RKO (cell line): ENCODE data around the gene MMP10.
"Not testable (repeated sequence)": the region's sequence is repeated elsewhere in the genome, so short reads cannot be mapped to it uniquely, and the experiment has no call there.

Source experiments
- DNase-seq: peaks from one replicate; pipeline ENCODE4 v3.0.0-alpha.2; 2016; ENCODE audit warnings: low spot score

Gene MMP10

DNA sequence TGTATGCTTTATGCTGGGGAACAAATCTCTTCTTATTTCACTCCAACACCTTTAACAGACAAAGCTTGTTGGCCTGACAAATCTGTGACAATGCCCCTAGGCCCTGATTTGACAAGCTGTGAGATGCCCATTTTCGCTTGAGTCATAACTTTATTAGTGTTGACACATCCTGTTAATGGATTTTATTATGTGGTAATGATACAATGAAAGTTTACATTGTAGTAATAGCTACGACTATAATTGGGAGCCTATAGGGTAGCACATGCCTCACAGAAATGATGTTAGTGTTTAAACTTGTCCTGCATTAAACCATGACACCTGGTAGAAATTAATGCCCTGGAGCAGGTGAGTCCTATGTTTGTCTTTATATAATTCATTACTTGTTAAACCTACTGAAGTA lies 3.3 kb upstream of the MMP10 start:
- DNase-seq, result no peak

DNA sequence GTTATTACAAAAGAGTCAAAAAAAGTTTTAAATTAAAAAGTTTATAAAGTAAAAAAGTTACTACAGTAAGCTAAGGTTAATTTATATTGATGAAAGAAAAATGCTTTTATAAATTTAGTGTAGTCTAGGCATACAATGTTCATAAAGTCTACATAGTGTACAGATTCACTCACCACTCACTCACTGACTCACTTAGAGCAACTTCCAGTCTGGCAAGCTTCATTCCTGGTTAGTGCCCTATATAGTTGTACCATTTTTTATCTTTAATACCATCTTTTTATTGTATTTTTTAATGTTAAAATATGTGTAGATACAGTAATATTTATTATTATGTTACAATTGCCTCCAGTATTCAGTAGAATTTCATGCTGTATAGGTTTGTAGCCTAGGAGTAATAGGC lies 2.6 kb upstream of the MMP10 start:
- peak; percentile 17 for DNase-seq

DNA sequence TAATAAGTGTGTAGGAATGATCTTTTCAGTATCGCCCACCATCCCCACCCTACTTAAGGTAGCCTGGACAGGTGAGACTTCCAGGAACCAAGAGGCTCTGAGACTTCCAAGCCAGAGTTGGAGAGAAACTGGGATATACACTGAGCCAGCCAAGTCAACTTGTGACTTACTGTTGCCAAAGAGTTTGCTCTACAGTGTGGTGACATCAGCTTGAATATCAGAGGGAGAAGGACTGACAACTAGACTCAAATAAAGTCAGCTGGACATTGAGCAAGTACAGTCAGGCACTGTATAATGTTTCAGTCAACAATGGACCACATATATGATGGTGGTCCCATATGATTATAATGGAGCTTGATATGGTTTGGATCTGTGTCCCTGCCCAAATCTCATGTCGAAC lies 1.2 kb upstream of the MMP10 start:
- no peak for DNase-seq

DNA sequence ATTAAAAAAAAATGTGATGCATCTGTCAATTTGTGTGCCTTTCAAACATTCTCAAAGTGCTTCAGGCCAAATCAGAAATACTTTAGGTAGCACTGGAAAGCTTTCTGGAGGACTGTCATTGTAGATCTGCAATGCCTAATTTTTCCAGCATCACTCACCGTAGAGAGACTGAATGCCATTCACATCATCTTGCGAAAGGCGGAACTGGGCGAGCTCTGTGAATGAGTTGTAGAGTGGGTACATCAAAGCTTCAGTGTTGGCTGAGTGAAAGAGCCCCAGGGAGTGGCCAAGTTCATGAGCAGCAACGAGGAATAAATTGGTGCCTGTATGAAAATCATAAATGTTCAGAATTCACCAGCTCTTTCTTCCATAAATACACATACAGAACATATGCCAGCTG lies 4.0 kb downstream of the MMP10 start:
- DNase-seq, result no peak

DNA sequence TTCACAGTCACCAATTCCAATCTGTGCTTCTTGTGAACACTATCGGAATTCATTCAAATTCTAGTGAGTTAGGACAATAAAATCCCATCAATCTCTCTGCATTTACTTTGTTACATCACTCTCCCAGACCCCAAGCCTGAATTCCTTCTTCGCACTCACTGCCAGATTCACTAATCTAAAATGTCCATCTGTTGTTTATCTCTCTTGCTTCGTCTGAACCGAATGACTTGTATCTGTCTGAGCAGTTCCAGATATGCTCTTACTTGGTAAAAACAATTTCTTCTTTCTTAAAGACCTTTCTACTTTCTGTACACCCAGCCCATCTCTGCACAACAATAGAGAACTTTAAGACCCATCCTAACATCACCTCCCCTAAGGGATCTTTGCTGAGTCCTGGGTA lies 7.0 kb downstream of the MMP10 start:
- no peak for DNase-seq

DNA sequence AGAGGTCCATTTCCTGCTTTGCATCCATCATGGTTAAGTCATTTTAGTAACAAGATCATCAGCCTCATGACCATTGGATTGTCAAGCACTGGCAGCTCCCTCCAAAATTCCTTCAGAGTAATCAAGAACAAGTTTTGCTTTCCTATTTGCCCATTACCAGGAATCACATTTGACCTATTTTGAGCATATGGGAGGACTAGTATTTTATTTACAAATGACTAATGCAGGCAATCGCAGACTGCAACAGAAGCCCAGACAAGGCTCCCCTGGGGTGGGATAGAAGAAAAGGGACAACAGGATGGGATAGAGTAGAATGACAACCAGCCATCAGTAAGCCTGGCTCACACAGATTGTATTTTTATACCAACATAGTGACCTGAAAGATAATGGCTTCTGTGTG lies 9.1 kb downstream of the MMP10 start:
- no peak for DNase-seq

DNA sequence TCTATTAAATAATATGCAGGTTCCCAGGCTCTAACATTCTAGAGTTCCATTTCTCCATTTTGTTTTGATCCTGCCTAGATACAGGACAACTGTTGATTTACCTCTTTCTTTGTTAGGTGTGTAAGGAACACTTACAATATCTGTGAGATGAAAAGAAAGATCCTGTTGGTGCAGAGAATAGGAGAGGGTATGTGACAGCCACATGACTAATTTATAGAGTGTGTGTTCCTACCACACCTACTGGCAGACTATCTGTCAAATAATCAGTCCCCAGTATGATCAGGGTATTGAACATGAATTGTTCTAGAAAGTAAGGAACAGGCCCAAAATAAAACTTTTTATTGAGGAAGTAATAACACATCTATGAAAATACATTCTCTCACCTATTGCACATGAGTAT lies 10.2 kb downstream of the MMP10 start:
- no peak for DNase-seq

DNA sequence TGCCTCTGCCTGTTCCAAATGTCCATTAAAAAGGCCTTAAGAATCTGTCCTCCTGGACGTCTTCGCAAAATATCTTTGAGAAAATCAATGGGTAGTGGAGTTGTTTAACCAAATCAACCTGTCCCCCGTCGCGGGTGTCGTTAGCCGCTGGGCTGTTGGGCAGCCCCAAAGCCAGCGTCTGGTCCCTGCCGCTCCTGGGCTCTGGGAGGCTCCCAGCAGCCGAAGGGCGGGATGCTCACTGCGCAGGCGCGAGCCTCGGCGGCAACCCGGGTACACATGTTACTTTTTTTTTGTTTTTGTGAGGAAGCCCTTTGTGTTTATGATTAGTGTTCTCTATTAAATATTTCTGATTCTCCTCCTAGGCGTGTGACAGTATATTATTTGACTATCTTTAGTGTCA lies 12.6 kb downstream of the MMP10 start:
- no peak for DNase-seq

DNA sequence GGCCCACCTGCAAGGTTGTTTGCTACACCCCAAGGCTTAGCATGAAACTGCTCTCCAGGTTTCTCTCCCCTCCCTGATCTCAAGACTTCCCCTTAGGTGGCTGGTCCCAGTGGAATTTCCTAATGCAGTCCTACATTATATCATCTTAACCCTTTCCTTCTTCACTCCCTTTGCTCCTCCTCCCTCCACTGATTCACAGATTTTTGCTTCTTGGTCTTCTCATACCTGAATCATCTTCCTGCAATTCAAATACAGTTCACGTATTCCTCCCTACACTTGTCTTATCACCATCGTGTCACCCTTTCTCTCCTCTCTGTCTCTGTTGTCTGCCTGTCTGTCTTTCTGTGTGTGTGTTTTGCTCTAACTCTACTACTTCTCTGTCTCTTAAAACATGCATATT lies 17.0 kb downstream of the MMP10 start:
- peak; percentile 56 for DNase-seq

DNA sequence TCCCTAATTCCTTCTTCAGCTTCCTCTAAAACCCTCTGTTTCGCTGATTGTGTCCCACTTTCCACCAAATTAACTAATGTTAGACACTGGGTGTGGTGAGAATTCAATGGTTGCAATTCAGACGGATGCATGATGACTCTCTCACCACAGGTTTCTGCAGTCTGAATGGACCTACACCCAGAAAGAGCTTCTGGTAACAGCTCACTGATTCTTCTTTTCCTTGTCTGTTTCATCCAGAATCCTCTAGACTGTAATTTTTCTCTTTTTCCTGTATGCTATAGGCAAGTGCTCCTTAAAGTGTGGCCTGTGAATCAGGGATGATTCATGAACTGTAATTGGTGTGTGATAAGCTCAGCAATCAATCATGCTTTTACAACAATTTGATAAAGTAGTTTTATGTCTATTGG lies 18.1 kb downstream of the MMP10 start:
- DNase-seq, result peak; percentile 47

DNA sequence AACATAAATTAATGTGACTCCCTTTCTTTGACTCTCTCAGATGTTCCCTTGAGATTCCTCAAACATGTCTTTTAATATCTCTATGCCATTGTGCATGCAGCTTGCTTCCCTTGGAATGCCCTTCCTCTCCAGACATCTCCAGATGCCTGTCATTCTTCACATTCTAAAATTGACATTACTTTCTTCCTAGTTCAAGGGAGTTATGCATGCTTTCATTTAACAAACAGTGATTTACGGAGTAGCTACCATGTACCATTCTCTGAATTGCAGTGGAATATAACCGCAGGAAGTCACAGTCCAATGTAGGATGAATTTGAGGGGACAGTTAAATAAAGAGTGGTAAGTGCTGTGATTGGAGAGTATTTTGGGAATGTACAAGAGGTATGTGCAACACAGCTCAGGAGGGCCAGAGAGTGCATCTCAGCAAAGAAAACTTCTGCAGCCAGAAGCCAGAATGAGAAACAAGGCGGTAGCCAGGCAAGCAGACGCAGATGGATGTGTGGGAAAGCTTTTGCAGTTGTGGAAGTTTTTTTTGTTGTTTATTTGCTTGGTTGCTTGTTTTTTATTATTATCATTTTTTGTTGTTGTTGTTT lies 18.7 kb downstream of the MMP10 start:
- no peak for DNase-seq

DNA sequence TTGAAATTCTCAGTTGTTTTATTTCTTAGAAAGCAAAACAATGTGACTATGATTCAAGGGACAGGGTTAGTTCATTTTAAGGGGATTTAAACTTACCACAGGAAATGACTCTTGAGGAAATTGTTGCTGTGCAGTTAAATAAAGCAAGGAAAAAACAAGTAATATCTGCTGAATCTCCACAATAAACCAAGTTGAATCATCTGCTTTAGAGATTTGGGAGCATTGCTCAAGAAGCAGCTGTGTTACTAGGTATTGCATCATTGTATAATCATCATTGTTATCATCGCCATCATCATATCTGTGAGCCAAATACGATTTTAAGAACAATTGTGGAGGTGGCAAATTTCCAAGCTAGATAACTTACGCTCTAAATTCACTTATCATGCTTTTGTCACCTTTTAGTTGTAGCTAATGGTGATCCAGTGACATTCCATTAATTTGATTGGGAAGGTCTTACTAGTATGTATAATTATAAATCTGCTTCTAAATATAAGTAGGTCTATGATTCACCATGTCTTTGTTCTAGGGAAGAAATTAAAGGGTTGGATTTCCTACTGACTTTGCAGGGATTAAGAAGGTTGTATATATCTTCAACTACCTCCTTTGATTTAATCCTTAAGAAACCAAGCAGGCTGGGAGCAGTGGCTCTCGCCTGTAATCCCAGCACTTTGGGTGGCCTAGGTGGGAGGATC lies 19.9 kb downstream of the MMP10 start:
- peak; percentile 95 for DNase-seq

DNA sequence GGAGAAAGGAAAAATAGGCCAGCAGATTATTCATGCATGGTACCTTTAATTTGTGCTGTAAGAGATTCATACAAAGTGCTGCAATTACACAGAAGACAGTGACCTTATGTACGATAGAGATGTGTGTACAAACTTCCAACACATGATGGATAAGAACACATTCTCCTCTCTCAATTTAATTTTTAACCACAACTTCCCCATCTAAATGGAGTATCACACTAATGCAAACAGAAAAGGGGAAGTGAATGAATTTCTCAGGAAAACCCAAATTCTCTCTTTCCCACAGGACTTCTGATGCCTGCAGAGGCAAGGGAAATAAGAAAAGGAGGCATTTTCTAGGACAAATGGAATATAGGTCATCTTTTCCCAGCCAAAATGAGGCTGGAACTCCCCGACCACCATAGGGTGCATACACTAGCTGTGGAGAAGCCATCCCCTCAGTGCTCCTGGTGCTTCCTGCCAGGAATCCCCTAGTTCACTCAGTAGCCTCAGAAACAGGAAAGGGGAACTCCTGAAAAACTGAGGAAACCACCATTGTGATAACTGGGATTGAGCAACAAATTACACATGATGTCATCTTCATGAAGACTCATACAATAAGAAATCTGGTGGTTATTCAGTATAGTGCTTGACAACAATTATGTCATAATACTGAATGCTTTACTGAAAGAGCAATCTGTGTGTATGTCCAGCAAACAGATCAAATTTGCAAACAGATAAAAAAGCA lies 22.4 kb downstream of the MMP10 start:
- DNase-seq, result peak; percentile 61

DNA sequence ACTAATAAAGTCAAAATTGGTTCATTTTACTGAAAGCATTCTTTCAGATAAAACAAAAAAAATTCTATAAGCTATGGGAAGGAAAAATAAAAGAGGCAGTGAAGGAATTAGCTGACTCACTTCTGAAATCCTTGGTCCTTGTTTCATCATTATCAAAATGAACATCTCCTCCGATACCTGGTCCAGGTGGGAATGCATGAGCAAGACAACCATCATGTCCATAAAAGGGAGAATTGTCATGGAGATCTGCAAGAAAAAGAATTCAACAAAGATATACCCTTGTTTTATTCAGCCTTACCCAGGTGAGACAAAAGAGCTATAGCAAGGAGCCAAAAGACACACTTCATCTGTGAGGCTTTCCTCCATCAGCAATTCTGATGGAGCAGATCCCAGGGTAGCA lies 27.2 kb downstream of the MMP10 start:
- DNase-seq, result no peak

DNA sequence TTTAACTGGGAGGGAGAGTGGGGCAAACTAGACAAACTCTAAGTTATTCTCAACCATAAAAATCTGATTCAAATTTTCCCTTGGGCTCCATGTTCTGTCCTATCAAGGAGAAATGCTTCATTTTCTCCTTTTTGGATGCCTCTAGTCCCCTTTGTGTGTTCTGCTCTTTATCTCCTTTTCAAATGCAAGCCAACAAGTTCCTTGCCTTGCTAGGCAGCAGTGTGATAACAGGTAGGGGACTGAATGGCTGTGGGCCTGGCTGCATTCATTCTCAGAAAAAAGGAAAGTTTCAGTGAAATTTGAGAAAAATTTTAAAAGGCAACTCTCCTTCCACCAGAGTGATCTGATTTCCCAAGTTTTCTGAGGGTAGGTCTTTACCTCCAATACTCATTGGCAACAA lies 28.8 kb downstream of the MMP10 start:
- DNase-seq, result no peak

DNA sequence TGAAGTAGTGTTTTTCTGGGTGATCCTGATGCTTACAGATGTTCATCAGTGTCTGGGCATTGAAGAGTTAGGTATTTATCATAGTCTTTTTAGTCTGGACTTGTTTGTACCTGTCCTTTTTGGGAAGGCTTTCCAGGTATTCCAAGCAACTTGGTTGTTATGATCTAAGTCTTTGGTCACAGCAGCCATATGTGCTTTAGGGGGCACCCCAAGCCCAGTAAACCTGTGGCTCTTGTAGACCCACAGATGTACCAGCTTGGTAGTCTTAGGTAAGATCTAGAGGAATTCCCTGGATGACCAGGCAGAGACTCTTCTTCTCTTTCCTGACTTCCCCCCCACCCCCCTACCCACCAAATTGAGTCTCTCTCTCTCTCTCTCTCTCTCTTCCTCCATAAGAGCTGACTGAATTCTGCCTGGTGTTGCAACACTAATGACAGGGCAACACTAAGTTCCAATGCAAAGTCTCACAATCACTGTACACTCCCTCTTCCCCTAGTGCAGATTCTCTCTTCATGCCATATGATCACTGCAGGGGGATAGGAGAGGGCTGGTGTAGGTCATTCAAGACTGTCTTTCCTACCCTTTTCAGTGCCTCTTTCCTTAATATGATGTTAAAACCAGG lies 31.2 kb downstream of the MMP10 start:
- DNase-seq, result no peak

DNA sequence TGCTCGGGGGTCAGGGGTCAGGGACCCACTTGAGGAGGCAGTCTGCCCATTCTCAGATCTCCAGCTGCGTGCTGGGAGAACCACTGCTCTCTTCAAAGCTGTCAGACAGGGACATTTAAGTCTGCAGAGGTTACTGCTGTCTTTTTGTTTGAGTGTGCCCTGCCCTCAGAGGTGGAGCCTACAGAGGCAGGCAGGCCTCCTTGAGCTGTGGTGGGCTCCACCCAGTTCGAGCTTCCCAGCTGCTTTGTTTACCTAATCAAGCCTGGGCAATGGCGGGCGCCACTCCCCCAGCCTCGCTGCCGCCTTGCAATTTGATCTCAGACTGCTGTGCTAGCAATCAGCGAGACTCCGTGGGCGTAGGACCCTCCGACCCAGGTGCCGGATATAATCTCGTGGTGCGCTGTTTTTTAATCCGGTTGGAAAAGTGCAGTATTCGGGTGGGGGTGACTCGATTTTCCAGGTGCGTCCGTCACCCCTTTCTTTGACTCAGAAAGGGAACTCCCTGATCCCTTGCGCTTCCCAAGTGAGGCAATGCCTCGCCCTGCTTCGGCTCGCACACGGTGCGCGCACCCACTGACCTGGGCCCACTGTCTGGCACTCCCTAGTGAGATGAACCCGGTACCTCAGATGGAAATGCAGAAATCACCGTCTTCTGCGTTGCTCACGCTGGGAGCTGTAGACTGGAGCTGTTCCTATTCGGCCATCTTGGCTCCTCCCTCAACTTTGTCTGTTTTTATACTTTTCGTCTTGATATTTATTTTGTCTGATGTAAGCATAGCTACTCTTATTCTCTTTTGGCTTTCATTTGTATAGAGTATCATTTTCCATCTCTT lies 33.5 kb downstream of the MMP10 start:
- not testable (repeated sequence) for DNase-seq

DNA sequence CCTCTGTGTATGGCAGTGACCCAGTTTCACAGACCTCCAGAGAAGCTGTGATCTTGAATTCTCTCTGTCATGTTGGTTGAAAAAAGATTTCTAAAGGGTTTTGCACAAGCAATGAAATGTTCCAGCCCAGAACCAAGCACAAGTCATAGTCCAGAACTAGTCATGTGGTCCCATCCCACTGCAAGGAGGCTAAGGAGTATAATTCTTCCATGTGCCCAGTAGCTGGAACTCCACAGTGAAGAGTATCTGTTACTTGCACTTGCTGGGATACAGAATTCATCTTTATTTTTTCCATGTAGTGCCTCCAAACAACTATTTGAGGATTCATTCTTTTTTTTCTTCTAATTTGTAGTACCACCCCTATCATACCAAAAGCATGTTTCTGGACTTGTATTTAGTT lies 45.8 kb downstream of the MMP10 start:
- peak; percentile 3 for DNase-seq

DNA sequence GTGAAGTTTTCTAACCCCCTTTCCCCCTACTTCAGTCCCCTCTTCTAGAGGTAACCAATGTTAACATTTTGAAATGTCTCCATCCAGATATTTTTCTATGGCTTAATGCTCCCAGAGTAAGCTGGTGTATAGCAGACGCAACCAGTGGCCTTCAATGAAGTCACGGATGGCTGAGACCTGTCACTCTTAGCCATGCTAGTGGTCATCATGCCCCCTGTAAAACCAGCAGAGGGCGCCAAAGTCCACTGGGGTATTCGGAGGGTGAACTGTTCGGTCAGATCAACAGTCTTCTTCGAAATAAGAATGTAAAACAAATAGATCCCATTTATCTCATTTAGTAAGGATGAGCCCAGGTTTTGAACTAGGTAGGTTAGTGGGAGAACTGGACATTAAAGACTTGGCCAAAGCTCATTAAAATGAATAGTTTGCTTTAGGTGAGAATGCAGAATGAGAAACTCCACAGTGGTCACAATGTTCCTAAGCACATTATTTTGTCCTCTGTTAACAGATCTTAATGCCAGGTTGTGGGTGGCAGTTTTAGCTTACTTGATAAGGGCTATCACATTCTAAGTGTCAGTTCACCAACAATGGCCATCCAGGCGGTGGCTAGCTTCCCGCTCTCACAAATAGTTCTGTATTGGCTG lies 47.1 kb downstream of the MMP10 start:
- DNase-seq, result peak; percentile 71

DNA sequence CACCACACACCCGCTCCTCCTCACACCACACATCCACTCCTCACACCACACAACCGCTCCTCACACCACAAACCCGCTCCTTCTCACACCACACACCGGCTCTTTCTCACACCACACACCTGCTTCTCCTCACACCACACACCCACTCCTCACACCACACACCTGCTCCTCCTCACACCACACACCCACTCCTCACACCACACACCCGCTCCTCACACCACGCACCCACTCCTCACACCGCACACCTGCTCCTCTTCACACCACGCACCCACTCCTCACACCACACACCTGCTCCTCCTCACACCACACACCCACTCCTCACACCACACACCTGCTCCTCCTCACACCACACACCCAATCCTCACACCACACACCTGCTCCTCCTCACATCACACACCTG lies 49.5 kb downstream of the MMP10 start:
- DNase-seq, result not testable (repeated sequence)
